Fibroblast of lung (primary cell): ENCODE measurements around the gene NDUFAF5. TPM values are rescaled to one million over a fixed set of nuclear protein-coding genes. Genes with fewer than 3 reads are reported as not detected.
"Not testable (repeated sequence)": the region's sequence is repeated elsewhere in the genome, so short reads cannot be mapped to it uniquely, and the experiment has no call there.

ENCODE experiments used
- DNase-seq, 2 donors: peaks; one replicate each; pipeline versions ENCODE4 v3.0.0 to v3.0.0-alpha.2; 2010; ENCODE audit warnings: low read depth in 2 of 2
- H2AFZ ChIP-seq: 2 replicates; pipeline ENCODE4 v1.5.1; 2012; ENCODE audit warnings: low read length, control low read depth, inconsistent platforms
- H3K27ac ChIP-seq: 2 replicates; pipeline ENCODE4 v1.5.1; 2011; ENCODE audit warnings: low read length, control low read depth; ENCODE audit not compliant: insufficient read depth
- H3K27me3 ChIP-seq: 2 replicates; pipeline ENCODE4 v1.5.1; 2011; ENCODE audit warnings: mild to moderate bottlenecking, low read length; ENCODE audit not compliant: control insufficient read depth, insufficient read depth
- H3K36me3 ChIP-seq: 2 replicates; pipeline ENCODE4 v1.5.1; 2011; ENCODE audit warnings: low read length; ENCODE audit not compliant: control insufficient read depth, insufficient read depth
- H3K4me1 ChIP-seq: 2 replicates; pipeline ENCODE4 v1.5.1; 2011; ENCODE audit warnings: low read length; ENCODE audit not compliant: control insufficient read depth, insufficient read depth; ENCODE audit errors: extremely low read depth
- H3K4me2 ChIP-seq: 2 replicates; pipeline ENCODE4 v1.5.1; 2011; ENCODE audit warnings: low read length, control low read depth; ENCODE audit not compliant: insufficient read depth; ENCODE audit errors: extremely low read depth
- H3K4me3 ChIP-seq, 4 experiments: fragments of 200-600 bp in 1 of 4; sonication (generic) in 1 of 4; replicated peaks in 1 of 4; 2 replicates each; pipeline ENCODE4 v1.5.1; 2011 to 2016; ENCODE audit warnings: low read length in 4 of 4, low read depth in 3 of 4, mild to moderate bottlenecking in 3 of 4, control low read depth in 2 of 4, inconsistent platforms in 1 of 4, mixed read lengths in 1 of 4; ENCODE audit not compliant: insufficient read depth in 1 of 4; ENCODE audit errors: control extremely low read depth in 1 of 4
- H3K79me2 ChIP-seq: 2 replicates; pipeline ENCODE4 v1.5.1; 2012; ENCODE audit warnings: mild to moderate bottlenecking, low read length, inconsistent platforms; ENCODE audit not compliant: control insufficient read depth, insufficient read depth
- H3K9ac ChIP-seq: 2 replicates; pipeline ENCODE4 v1.5.1; 2011; ENCODE audit warnings: mild to moderate bottlenecking, low read length, control low read depth; ENCODE audit not compliant: insufficient read depth
- H3K9me3 ChIP-seq: 2 replicates; pipeline ENCODE4 v1.5.1; 2012; ENCODE audit warnings: low read depth, low read length; ENCODE audit not compliant: control insufficient read depth, insufficient read depth
- H4K20me1 ChIP-seq: 2 replicates; pipeline ENCODE4 v1.5.1; 2011; ENCODE audit warnings: low read length; ENCODE audit not compliant: control insufficient read depth, insufficient read depth; ENCODE audit errors: extremely low read depth
- CTCF ChIP-seq, 2 donors: IDR thresholded peaks in 1 of 2; conservative IDR thresholded peaks in 1 of 2; 1 replicate in 1 of 2; 2 replicates in 1 of 2; pipeline ENCODE4 v1.5.1; 2011 to 2012; ENCODE audit warnings: low read length in 2 of 2, control low read depth in 1 of 2, inconsistent platforms in 1 of 2, low read depth in 1 of 2, mild to moderate bottlenecking in 1 of 2
- EZH2 ChIP-seq: IDR thresholded peaks from 2 replicates; pipeline ENCODE4 v1.5.1; 2012; ENCODE audit warnings: low read length, control low read depth, mild to moderate bottlenecking; ENCODE audit errors: missing control alignments
- polyA minus RNA-seq: library from RNA; depleted of rRNA, polyadenylated mRNA; stranded (reverse); fragments of >200 nt; gene quantifications from 2 replicates; pipeline ENCODE4 v1.2.3, GENCODE V29; 2011; ENCODE audit warnings: low replicate concordance
- polyA plus RNA-seq, 2 donors: library from polyadenylated mRNA; depleted of rRNA in 1 of 2; stranded (reverse) in 1 of 2; unstranded in 1 of 2; fragments of >200 nt; gene quantifications; 2 replicates each; pipeline ENCODE4 v1.2.1, GENCODE V29; 2011 to 2012; ENCODE audit warnings: missing spikeins in 1 of 2
- total RNA-seq: library from RNA; depleted of rRNA; stranded (reverse); fragments of >200 nt; gene quantifications from 2 replicates; pipeline ENCODE4 v1.2.1, GENCODE V29; 2014

NDUFAF5 gene
- 12.1 and 12.7 TPM in 2 replicates for total RNA-seq
- 17.3 and 18.3 TPM in 2 replicates for polyA plus RNA-seq
- 14.0 and 16.7 TPM in 2 replicates for polyA plus RNA-seq (2012)
- polyA minus RNA-seq = 0.26 and 0.51 TPM in 2 replicates

DNA sequence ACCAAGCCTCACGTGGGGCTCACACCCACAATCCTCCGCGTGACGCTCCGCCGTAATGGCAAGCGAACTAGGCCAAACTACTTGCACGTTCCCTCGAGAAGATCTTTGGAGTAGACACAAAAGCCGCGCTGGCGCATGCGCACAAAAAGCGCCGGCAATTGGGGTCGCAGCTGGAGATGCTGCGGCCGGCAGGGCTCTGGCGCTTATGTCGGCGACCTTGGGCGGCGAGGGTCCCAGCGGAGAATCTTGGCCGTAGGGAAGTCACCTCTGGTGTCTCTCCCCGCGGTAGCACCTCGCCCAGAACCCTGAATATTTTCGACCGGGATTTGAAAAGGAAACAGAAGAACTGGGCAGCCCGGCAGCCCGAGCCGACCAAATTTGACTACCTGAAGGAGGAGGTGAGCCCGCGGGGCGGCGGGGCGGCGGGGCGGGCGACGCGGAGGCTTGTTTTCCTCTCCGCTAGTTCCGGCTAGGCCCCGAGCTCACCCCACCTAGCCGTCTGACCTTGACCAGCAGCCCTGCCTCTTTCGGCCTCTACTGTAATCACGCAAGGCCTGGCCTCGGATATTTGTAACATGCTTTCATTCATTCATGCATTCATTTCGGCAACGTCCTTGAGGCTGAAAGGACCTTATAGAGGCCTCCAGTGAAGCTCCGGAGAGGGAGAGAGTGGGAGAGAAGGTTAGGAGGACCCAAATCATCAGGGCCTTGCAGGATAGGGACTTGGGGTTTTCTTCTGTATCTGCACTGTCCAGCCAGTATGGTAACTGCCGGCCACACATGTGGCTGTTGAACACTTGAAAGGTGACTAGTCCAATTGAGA, at the start of gene NDUFAF5, which contains the start of gene ESF1:
TSS of gene NDUFAF5 (plus strand) at position 136 of the 823 bp plus-strand sequence. CDS start at position 177, 41 bp downstream.
TSS of gene ESF1 (minus strand) at position 27 of the 823 bp plus-strand sequence. CDS start 1,779 bp downstream, outside the sequence.
- Histone ChIP-seq H3K36me3 (peaks cover 6% of the 10 kb centered on the region), H3K4me2 (peak within 1 kb of the TSS; percentile 96)
- TF ChIP-seq CTCF (conservative IDR thresholded peaks at IDR 0.05 in 1 of 2, IDR thresholded peaks at IDR 0.05 in 1 of 2; ENCODE audit: low read depth in 1 of 2, low read length in 2 of 2) (no peak), EZH2 (no peak)

GRCh38 chr20:13735826-13736225, 49.0 kb upstream of the NDUFAF5 start:
- H3K9me3 ChIP-seq = no peaks in the 10 kb centered on the region
- H3K79me2 ChIP-seq = no peaks in the 10 kb centered on the region
- H3K27me3 ChIP-seq = no peaks in the 10 kb centered on the region
- no peak overlapping the region for H3K4me2 ChIP-seq
- no peak overlapping the region for H2AFZ ChIP-seq
- no peaks in the 10 kb centered on the region for H3K36me3 ChIP-seq
- no peak overlapping the region for H3K4me3 ChIP-seq
- H3K9ac ChIP-seq = no peak overlapping the region
- DNase-seq = no peak
- TF ChIP-seq EZH2 (no peak), CTCF (conservative IDR thresholded peaks at IDR 0.05 in 1 of 2, IDR thresholded peaks at IDR 0.05 in 1 of 2; ENCODE audit: low read depth in 1 of 2, low read length in 2 of 2) (no peak)
- no peaks in the 10 kb centered on the region for H3K4me1 ChIP-seq
- H4K20me1 ChIP-seq = no peaks in the 10 kb centered on the region
- no peak overlapping the region for H3K27ac ChIP-seq

More for the DNA sequence above, at the start of gene NDUFAF5, which contains the start of gene ESF1:
- Histone ChIP-seq H2AFZ (peak within 1 kb of the TSS; percentile 92), H3K9me3 (no peaks in the 10 kb centered on the region), H3K27me3 (no peaks in the 10 kb centered on the region), H3K4me3 (peak within 1 kb of the TSS; percentile 94 to 97 (median 96)), H4K20me1 (no peaks in the 10 kb centered on the region), H3K79me2 (peaks cover 40% of the 10 kb centered on the region), H3K4me1 (peaks cover 4% of the 10 kb centered on the region), H3K9ac (peak within 1 kb of the TSS; percentile 95), H3K27ac (peak within 1 kb of the TSS; percentile 85)
- peak; percentile 96 to 98 for DNase-seq

GRCh38 chr20:13736436-13737191, 48.2 kb upstream of the NDUFAF5 start:
- H3K27ac ChIP-seq = no peak overlapping the region
- no peak overlapping the region for H3K9ac ChIP-seq
- no peaks in the 10 kb centered on the region for H3K79me2 ChIP-seq
- H3K36me3 ChIP-seq = no peaks in the 10 kb centered on the region
- H3K4me2 ChIP-seq = no peak overlapping the region
- DNase-seq = peak; percentile 79 to 92
- TF ChIP-seq EZH2 = no peak
- H3K4me3 ChIP-seq = no peak overlapping the region
- H2AFZ ChIP-seq = no peak overlapping the region
- no peaks in the 10 kb centered on the region for H3K9me3 ChIP-seq
- H4K20me1 ChIP-seq = no peaks in the 10 kb centered on the region
- H3K27me3 ChIP-seq = no peaks in the 10 kb centered on the region
- H3K4me1 ChIP-seq = no peaks in the 10 kb centered on the region

DNA sequence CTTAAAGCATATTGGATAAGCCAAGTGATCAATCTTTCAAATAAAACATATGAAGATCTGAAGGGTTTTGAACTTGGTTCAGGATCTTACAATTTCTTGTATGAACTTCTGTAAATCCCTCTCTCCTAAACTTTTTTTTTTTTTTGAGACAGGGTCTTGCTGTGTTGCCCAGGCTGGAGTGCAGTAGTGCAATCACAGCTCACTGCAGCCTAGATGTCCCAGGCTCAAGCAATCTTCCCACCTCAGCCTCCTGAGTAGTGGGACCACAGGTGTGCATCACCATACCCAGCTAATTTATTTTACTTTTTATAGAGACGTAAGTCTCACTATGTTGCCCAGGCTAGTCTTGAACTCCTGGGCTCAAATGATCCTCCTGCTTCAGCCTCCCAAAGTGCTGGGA, 46.6 kb upstream of the NDUFAF5 start:
- H3K4me2 ChIP-seq, H3K4me1 ChIP-seq, H3K36me3 ChIP-seq, H3K9me3 ChIP-seq, H3K9ac ChIP-seq, H4K20me1 ChIP-seq, H3K27me3 ChIP-seq, DNase-seq, H3K27ac ChIP-seq, H2AFZ ChIP-seq, H3K4me3 ChIP-seq, H3K79me2 ChIP-seq: not testable (repeated sequence)
